OCI-LY3 (cell line): Measurements from ENCODE around the gene RFC3.
A peak's percentile ranks its signal among the peaks of the same experiment; 100 is the strongest.

Source experiments
- CTCF ChIP-seq: fragments of 200-600, 300-600 bp; sonication (generic); IDR thresholded peaks from 2 replicates; pipeline ENCODE4 v1.5.1; 2014; ENCODE audit warnings: antibody characterized with exemption, low read length, low read depth
- EZH2phosphoT487 ChIP-seq: fragments of 200-600 bp; shearing (Covaris generic); IDR thresholded peaks from 2 replicates; pipeline ENCODE4 v1.6.1; 2018; ENCODE audit warnings: antibody characterized with exemption, mixed run types, low read depth

- TF ChIP-seq CTCF = 0 out of 2 replicates have a peak, but pooled peaks have one; percentile 15
- no peak for TF ChIP-seq EZH2phosphoT487
Observed at GRCh38 chr13:33874871-33875270, 56.9 kb downstream of the RFC3 start.
